Medulla oblongata (tissue), 1 donor: ENCODE results near the gene COPS8.

Source experiments
- DNase-seq: peaks from one replicate; pipeline ENCODE4 v3.0.0-alpha.2; 2015; ENCODE audit errors: extremely low spot score

The COPS8 gene

DNA sequence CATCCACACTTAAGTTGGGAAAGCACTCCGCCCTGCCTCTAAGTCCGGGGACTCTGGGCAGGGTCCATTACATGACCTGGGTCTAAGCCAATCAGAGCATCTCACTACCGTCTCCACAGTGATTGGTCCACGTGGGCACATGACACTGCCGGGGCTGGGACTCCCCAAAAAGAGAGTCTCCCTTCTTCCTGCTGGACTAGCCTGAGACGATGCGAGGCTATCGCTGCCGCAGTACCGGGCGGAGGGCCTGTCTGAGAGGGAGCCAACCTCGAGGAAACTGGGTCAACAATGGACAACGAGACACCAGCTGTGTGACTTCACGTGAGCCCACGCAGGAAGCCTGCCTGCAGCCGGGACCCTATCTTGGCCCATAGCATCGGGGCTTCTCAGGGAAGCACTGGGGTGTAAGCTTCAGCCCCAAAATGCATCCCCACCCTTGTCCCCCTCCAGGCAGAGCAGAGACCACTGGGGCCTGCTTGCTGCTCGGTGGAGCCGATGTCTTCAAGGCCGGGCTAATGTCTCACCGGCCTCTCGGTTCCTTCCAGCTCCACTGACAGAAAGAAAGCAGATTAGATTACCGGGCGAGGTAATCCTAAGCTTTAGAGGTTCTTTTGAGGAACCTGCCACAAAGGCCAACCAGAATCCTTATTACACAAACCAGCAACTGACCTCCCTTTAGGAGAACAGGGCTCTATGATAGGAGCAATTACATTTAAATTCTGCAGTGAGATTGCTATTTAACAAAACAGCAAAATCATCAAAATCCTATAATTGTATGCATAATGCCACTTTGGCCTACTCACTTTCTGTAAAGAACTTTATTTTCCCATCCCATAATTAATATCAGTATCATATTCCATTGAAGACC lies 21.3 kb upstream of the COPS8 start:
- DNase-seq, result no peak

DNA sequence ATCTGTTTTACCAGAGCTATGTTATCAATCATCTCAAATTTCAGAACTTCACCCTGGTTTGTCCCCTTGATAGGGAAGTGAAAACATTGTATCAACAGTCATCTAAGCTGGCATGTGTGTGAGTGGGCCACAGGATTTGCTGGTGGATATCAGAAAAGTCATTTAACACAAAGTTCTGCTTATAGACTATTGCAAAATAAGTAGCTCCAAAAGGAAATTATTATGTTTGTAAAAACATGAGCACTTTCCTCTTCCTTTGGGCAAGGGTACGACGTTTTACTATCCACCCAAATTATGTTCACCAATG lies 20.7 kb upstream of the COPS8 start:
- DNase-seq, result no peak

DNA sequence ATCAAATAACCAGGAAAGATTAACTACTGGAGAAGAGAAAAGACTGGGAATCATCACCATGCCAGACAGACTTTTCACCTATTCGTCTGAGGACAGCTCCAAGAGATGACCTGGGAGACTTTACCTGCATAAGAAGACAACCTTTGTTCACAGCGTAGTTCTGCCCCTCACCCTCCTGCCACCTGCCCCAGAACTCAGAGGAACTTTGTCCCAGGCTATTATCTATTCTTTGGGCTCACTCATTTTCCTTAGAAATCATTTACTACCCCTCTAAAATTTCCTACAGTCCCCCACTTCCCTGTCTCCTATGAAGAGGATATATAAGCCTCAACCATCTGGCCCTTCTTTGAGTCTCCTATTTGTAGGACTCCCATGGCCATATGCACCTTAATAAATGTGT lies 19.3 kb upstream of the COPS8 start:
- no peak for DNase-seq

DNA sequence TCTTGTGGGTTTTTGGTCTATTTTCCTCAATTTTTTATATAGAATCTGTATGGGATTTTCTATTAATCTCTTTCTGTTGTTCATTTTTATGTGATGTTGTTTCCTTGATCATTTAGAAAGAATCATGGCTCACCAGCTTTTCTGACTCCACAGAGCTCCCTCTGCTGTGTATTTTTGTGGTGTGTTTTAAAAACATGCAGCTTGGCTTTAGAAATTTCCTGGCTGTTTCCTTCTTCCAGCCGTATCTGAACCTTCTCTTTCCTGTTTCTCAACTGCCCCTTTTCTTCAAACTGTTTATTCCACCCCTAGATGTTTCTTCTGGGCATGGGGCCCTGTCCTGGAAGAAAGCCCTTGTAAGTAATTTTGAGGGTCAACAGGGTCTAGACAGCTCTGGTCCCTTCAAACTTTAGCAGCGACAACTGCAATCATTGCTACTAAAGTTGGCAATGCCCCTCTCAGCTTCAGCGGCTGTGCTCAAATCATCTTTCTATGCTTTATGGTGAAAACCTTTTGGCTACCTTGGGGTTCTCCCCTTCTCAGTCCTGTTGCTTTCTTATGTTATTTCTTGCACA lies 17.6 kb upstream of the COPS8 start:
- peak; percentile 21 for DNase-seq

DNA sequence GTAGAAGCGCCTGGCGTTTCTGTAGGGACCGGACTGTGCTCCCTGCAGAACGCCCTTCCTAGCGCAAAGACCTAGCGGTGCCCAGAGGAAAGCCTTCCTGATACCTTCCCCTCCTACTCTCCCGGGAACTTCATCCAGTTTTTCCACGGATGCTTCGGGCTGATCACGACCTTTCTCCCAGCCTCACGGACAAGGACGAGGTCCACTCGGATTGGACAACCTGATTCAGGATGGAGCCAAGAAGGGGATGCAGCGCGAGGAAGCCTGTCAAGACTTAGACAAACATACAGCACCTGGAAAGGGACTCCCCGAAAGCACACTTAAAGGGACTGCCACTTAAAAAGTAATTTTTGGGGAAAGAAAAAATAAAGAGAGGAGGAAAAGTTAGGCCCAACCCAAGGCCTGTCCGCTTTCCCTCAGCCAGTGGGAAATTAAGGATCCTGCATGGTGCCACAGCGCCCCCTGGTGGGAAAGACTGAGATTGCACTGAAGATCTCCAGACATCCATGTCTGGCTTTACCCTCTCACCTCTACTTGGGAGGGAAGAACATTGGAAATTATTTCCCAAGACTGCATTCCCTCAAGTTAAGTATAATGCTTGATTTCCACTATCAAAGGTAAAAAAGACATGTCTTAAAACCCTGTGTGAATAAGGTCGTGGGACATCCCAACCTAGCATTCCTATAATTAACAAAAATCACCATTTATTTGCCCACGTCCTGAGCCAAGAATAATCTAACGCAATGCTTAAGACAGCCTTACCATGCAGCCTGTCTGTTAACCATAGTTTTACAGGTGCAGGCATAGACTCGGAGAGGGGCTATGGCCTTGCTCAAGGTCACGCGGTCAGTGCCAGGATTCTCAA lies 13.4 kb upstream of the COPS8 start:
- DNase-seq, result peak; percentile 80

DNA sequence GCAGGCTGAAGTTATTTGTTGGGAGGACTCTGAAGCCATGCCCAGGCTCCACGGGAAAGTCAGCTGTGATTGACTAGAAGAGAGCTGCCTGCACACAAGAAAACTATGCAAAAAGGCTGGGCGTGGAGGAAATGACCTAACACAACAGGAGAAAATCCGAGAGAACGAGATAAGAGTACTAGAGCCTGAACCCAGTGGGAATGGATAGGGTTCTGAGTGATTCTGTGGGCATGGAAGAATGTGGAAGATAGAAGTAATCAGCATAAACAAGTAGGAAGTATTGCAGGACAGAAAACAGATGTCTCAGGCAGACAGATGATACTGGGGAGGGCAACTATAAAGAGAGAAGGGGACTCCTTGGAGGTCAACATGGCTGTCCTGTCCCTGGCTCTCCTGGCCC lies 12.1 kb upstream of the COPS8 start:
- DNase-seq, result no peak

DNA sequence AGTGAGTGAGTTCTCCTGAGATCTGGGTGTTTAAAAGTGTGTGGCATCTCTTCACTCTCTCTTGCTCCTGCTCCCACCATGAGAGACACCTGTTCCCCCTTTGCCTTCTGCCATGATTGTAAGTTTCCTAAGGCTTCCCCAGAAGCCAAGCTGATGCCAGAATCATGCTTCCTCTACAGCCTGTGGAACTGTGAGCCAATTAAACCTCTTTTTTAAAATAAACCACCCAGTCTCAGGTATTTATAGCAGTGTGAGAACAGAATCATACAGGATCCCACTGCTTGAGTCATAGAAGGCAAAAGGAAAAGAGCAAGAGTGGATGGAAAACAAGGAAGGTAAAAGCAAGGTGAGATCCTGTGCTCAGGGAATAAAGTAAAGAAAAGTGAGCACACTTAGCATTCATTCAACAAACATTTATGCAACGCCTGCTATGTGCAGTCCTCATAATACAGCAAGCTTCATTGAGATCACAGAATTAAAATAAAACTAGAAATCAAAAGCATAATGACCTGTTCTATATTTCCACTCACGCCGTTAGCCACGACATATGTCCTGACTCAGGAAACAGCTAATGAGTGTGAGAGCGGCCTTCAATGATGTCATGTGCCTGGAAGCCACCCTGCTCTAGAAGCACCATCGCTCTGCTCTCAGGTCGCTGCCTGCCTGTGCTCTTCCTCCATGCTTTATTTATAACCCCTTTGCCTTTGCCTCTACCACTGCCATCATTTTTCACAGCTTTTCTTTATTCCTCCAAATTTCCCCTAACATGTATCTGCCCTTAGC lies 11.3 kb upstream of the COPS8 start:
- no peak for DNase-seq

DNA sequence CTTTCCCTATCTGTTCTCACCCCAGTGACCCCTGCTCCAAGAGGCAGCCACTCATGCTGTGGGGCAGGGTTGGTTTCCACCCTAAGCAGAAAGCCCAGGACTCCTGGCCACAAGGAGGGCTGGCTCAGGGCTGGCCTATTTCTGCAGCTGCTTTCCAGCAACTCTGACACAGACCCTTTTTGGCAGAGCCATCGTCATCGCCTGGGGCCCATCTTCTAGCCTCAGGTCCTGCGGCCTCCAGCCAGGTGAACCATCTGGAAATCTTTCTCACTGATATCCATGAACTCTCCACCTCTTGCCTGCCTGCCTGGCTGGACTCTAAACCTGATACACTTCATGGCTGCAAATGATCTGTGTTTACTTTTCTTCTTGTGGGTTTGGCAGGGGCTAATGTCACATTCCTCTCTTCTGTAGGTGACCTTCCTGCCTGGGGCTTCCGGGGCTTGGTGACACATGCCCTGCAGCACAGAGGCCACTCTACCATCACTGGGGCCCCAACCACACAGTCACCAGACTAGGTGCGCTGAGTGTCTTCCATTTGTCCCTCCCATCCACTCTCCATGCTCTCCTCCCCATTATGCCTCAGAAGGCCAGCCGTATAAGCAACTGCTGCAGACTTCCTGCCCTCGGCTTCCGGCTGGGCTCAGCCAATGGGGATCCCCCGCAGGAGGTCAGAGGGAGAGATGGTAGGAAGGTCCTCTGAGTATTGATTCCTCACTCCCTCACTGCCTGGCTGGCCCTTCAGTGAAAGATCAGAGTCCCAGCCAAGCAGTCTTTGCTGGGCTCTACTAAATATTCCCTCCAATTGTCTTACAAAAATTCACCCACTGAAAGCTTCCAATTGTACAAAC lies 9.7 kb upstream of the COPS8 start:
- DNase-seq, result no peak

DNA sequence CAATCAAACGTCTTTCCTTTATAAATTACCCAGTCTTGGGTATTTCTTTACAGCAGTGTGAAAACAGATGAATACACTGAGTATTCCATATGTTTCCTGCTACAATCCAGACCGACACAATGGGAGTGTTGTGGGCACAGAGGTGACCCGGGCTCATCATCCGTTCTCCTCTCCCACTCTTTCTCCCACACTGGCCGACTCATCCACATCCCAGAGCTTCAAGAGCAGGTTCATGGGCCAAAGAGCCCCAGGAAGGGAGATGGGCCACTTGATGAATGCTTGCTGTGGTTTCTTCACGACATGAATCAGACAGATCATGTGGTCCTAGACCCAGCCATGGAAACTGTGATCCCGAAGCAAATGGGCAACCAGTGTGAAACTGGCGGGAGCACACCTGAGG lies 4.1 kb upstream of the COPS8 start:
- no peak for DNase-seq

DNA sequence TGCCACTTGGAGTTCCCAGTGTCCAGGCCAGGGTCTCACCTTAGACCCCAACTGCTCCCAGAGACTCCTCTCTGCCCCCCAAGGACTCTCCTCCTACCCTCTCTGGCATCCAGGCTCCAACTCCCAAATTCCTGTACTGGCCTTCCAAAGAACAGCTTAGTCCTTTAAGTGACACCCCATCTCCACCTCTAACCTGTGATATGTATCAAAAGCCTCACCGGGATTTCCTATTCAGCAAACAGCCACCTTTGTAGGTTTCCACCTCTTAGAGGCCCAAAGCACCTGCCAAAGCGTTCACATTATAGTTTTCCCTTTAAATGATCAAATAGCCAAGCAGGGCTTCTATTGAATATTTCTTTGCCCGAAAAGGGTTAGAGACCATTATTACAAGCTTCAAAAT lies 2.7 kb upstream of the COPS8 start:
- no peak for DNase-seq

DNA sequence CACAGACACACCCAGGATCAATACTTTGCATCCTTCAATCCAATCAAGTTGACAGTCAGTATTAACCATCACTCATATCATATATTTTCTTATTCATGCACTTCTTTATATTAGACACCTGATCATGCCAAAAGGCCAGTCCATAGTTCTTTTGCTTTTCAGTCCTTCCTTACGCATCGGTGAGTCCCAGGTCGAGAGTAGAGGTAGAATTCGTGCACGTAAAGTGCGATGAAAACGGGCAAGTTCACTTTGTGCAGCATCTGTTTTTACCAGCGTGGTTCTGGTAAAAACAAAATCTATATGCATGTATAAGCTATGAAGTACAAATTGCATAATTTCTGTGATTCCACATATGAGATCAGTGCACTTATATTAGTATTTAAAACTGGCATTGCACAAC lies 1.2 kb upstream of the COPS8 start:
- DNase-seq, result no peak

DNA sequence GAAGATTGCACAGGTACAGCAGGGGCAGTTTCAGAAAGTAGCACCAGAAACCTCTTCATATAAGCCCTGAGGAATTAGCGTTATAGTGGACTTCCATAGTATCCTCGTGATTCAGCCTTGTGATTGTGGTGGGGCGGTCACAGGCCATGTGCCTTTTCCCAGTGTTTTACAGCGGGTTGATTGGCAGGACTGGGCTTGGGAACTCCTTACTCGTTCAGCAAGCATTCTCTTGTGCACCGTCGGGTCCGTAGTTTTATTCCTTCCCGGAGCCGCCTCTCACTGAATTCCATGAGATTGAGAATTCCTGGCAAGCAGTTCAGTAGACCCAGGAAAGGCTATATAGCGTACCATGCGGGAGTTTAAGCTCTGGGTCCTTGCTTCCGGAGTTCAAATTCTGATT lies 5.2 kb downstream of the COPS8 start:
- no peak for DNase-seq

DNA sequence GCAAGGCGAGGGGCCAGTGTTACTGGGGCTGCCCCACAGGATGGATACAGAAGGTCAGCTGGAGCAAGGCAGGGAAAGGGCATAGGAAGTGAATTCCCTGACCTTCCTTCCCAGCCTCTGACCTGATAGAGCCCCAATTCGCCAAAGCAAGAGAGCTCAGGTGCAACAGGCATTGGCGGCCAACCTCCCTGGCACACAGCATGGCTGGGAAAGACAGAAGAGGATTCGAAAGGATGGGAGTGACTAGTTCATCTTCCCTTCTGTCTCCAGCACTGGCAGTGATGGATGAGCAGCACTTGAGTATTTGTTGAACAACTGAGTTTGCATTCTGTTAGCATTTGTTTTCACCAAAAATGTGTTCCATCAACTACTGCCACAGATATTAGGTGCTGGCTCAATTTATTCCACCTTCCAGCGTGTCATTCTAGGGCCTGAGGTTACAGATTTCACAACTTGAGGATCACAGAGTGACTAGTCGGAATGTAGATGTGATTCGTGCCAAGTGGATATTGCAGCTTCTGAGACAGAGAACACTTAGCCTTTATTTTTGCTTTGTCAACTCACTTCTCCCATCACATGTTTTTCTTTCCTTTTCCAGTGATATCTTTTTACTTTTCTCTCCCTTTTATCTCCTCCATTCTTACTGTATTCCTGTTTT lies 6.2 kb downstream of the COPS8 start:
- no peak for DNase-seq

DNA sequence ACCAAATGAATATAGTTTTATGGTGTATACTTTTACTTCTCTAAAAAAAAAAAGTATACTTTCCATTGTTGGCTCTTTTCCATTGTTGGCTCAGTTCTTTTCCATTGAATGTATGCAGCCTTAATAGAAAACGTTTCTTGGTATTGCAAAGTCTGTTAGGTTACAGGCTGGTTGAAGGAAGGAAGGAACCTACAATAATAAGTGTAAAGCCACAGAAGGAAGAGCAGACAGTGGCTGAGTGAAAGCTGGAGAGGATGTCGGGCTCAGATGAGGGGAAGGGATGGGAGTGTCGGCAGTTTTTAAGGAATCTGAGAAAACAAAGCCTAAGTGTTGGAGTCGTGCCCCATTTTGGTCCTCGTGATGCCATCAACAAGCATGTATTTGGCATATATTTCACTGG lies 6.8 kb downstream of the COPS8 start:
- DNase-seq, result no peak

DNA sequence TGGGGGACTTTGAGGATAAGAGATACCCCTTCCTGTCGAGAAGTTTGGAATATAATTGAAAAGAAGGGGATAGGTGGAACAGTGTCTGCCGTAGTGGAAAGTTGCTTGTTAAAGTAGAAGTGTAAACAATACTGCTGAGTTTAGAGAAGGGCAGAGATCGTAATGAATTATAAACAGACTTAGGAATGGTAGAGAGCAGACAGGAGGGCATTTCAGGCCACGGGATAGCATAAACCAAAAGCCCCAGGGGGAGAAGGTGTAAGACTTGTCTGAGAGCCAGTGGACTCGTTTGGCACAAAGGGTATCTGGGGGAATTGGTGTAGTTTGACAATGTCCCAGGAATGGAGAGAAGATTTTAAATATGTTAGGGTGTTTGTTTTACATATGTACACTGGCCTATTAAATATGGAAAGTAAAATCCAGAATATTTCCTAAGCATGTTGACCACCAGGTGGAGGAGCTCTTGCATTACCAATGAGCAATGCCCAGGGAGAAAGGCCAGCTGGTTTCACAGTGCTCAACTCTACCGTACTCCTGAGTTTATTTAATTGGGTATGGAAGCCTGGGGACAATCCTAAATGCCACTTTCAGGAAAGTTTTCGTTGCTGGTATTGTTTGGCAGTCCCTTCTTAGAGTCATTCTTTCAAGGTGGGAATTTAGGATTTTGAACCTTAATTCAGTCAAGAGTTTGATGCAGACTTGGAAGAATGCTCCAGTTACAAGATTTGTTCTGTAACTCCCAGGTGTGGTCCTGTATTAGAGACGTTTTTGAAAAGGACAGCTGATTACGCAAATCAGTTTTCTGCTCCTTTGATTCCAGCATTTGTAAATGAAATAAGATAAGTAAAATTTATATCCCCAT lies 7.5 kb downstream of the COPS8 start:
- DNase-seq, result peak; percentile 35

DNA sequence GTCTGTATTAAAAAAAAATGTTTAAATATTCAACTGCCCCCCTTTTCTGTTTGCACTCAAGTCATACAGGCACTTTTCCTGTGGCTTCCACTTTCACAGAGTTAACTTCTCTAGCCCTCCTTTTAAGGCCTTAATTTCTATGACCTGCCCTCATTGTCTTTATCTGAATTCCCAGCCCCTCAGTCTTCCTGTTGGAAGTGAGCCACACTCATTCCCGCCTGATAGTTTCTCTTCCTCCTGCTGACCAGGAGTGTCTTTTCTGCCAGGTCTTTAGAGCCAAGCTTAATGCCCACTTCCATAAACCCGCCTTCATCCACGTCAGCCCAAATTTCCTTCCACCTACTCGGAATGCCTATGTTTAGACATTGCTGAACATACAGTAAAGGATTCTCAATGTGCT lies 10.5 kb downstream of the COPS8 start:
- no peak for DNase-seq

DNA sequence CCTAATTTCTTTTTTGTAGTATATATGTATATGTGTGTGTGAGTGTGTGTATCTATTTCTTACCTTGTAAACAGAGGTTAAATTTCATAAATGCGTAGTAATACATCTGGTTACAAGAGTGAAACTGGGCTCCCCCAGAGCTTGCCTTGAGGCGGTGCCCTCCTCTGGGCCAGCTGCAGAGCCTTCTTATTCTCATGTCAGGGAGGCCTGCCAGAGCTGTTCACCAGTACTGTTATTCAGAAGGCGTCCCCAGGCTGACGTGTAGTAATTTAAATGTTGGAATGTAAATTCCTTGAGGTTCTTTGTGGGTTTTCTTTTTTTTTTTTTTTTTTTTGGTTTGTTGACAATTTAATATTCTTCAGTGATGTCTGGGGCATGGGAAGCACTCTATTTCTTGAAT lies 11.2 kb downstream of the COPS8 start:
- no peak for DNase-seq

DNA sequence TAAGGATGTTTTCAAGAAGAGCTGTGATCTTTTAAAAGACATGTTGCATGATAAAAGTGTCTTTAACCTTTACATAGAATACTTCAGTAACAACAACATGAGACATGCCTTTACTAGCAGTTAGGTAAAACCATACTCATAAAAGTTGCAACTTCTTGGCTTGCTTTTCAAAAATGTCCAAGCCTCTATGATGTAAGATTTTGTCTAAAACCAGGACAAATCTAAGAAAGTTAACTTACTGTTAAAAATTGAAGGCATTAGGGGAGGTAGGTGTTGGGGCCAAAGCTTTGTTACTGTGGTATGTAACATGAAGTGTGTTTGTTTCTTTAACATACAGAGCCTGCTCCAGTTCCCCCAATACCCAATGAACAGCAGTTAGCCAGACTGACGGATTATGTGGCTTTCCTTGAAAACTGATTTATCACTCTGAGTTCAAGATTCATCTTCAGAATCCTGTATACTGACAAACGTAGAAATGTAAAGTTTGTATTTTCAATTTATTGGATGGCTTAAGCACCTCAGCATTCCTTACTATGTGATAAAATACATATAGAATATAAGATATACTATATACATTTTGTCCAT lies 11.7 kb downstream of the COPS8 start:
- no peak for DNase-seq
